ENCODE results near the gene ARPP19. TPM values are rescaled to one million over a fixed set of nuclear protein-coding genes. Genes with fewer than 3 reads are reported as not detected.

The ARPP19 gene
- total RNA-seq, 1 experiment from 2014 or later, result 163 TPM

GRCh38 chr15:52517014-52517413, 51.8 kb downstream of the ARPP19 start:
- Histone ChIP-seq H3K4me2 (ENCODE audit: low read length) (no peak overlapping the region), H3K36me3 (ENCODE audit: control insufficient read depth in 1 of 2, insufficient read depth in 2 of 2, low read length in 2 of 2) (no peaks in the 10 kb centered on the region), H3K27ac (ENCODE audit: low read depth, low read length) (no peak overlapping the region), H4K20me1 (ENCODE audit: insufficient read depth) (no peaks in the 10 kb centered on the region), H3K4me3 (replicated peaks in 1 of 2; ENCODE audit: low read depth in 1 of 2, low read length in 2 of 2) (no peak overlapping the region), H3K9me2 (ENCODE audit: insufficient read depth) (no peaks in the 10 kb centered on the region), H3K27me3 (ENCODE audit: insufficient read depth, low read length) (no peaks in the 10 kb centered on the region), H3K79me2 (ENCODE audit: insufficient read depth, low read length) (peaks cover 12% of the 10 kb centered on the region), H3K4me1 (ENCODE audit: control insufficient read depth in 1 of 2, insufficient read depth in 2 of 2, low read length in 2 of 2) (no peaks in the 10 kb centered on the region), H3K9ac (ENCODE audit: low read length) (no peak overlapping the region), H2AFZ (ENCODE audit: low read depth, low read length, poor library complexity, severe bottlenecking) (no peak overlapping the region), H3K9me3 (ENCODE audit: control insufficient read depth in 1 of 2, insufficient read depth in 1 of 2, low read depth in 1 of 2, low read length in 2 of 2) (no peaks in the 10 kb centered on the region)
- TF ChIP-seq ELF1 (IDR thresholded peaks at IDR 0.05; ENCODE audit: borderline replicate concordance, low read depth) (no peak), JUND (IDR thresholded peaks at IDR 0.05) (no peak), FOSL1 (IDR thresholded peaks at IDR 0.05; ENCODE audit: low read depth) (no peak), SP1 (IDR thresholded peaks at IDR 0.05; ENCODE audit: low read depth) (no peak), EGR1 (IDR thresholded peaks at IDR 0.05; ENCODE audit: low read depth) (no peak), CBX3 (IDR thresholded peaks at IDR 0.05; ENCODE audit: low read depth) (no peak), TCF7L2 (IDR thresholded peaks at IDR 0.05; ENCODE audit: borderline replicate concordance, extremely low read depth, insufficient read depth, insufficient read length) (no peak)
- CTCF ChIA-PET, result no interaction called here
- intact Hi-C loops (cut with micrococcal nuclease), result no loop called here
- DNase-seq (ENCODE audit: low read depth, low spot score) (no peak), ATAC-seq (no peak)
- RAD21 ChIA-PET (ENCODE audit: low non-redundant PET in 1 of 2, low total read pairs in 2 of 2, uncharacterized antibody in 2 of 2, unreplicated experiment in 2 of 2), result no interaction called here
- POLR2A ChIA-PET, result no interaction called here
- BruUV-seq (replicated peaks), result no TSS peak

GRCh38 chr15:52515343-52515742, 53.5 kb downstream of the ARPP19 start:
- Histone ChIP-seq H4K20me1 (ENCODE audit: insufficient read depth) (no peaks in the 10 kb centered on the region), H3K79me2 (ENCODE audit: insufficient read depth, low read length) (peaks cover 10% of the 10 kb centered on the region), H3K9ac (ENCODE audit: low read length) (no peak overlapping the region), H3K9me3 (ENCODE audit: control insufficient read depth in 1 of 2, insufficient read depth in 1 of 2, low read depth in 1 of 2, low read length in 2 of 2) (no peaks in the 10 kb centered on the region), H2AFZ (ENCODE audit: low read depth, low read length, poor library complexity, severe bottlenecking) (no peak overlapping the region), H3K27me3 (ENCODE audit: insufficient read depth, low read length) (no peaks in the 10 kb centered on the region), H3K4me2 (ENCODE audit: low read length) (no peak overlapping the region), H3K27ac (ENCODE audit: low read depth, low read length) (no peak overlapping the region), H3K36me3 (ENCODE audit: control insufficient read depth in 1 of 2, insufficient read depth in 2 of 2, low read length in 2 of 2) (no peaks in the 10 kb centered on the region), H3K4me3 (replicated peaks in 1 of 2; ENCODE audit: low read depth in 1 of 2, low read length in 2 of 2) (no peak overlapping the region), H3K9me2 (ENCODE audit: insufficient read depth) (no peaks in the 10 kb centered on the region), H3K4me1 (ENCODE audit: control insufficient read depth in 1 of 2, insufficient read depth in 2 of 2, low read length in 2 of 2) (no peaks in the 10 kb centered on the region)
- intact Hi-C loops (cut with micrococcal nuclease), result no loop called here
- BruUV-seq (replicated peaks), result no TSS peak
- ChIA-PET CTCF (no interaction called here), POLR2A (no interaction called here), RAD21 (ENCODE audit: low non-redundant PET in 1 of 2, low total read pairs in 2 of 2, uncharacterized antibody in 2 of 2, unreplicated experiment in 2 of 2) (no interaction called here)
- DNase-seq (ENCODE audit: low read depth, low spot score) (no peak), ATAC-seq (no peak)
- no peak for TF ChIP-seq CBX3 (IDR thresholded peaks at IDR 0.05; ENCODE audit: low read depth)
- TF ChIP-seq POLR2AphosphoS5 (IDR thresholded peaks at IDR 0.05; ENCODE audit: low read depth, low read length), result no peak
- no peak for TF ChIP-seq CTCF (IDR thresholded peaks at IDR 0.05 in 2 of 3, conservative IDR thresholded peaks at IDR 0.05 in 1 of 3; ENCODE audit: borderline replicate concordance in 1 of 3, insufficient read depth in 1 of 3, low read depth in 2 of 3, low read length in 2 of 3)
- TF ChIP-seq SIN3A (IDR thresholded peaks at IDR 0.05; ENCODE audit: low read depth), result no peak
- TF ChIP-seq ZBTB33 (IDR thresholded peaks at IDR 0.05; ENCODE audit: extremely low read depth, insufficient replicate concordance, low read length), result no peak
- TF ChIP-seq RAD21 (IDR thresholded peaks at IDR 0.05; ENCODE audit: low read depth), result no peak
- TF ChIP-seq SP1 (IDR thresholded peaks at IDR 0.05; ENCODE audit: low read depth), result no peak
- TF ChIP-seq EZH2 (IDR thresholded peaks at IDR 0.05), result no peak
- TF ChIP-seq JUND (IDR thresholded peaks at IDR 0.05), result no peak
- no peak for TF ChIP-seq ZNF274 (IDR thresholded peaks at IDR 0.05; ENCODE audit: low read depth, low read length)
- TF ChIP-seq TCF7L2 (IDR thresholded peaks at IDR 0.05; ENCODE audit: borderline replicate concordance, extremely low read depth, insufficient read depth, insufficient read length), result no peak
- TF ChIP-seq EZH2phosphoT487 (IDR thresholded peaks at IDR 0.05; ENCODE audit: borderline replicate concordance), result no peak
- no peak for TF ChIP-seq POLR2A (IDR thresholded peaks at IDR 0.05; ENCODE audit: borderline replicate concordance, extremely low read depth, insufficient read depth, insufficient read length)
- no peak for TF ChIP-seq SRF (IDR thresholded peaks at IDR 0.05; ENCODE audit: low read depth)
- no peak for TF ChIP-seq ATF3 (IDR thresholded peaks at IDR 0.05)
- TF ChIP-seq MAX (IDR thresholded peaks at IDR 0.05), result no peak
- TF ChIP-seq ZFX (IDR thresholded peaks at IDR 0.05), result no peak

Measured in HCT116 (cell line).